Measurements from ENCODE around the gene RAB14. TPM values are rescaled to one million over a fixed set of nuclear protein-coding genes. Genes with fewer than 3 reads are reported as not detected.
A peak's percentile ranks its signal among the peaks of the same experiment; 100 is the strongest.

RAB14 gene
- total and polyA plus RNA-seq, 8 donors: 16.8 to 60.4 (median 34.0) TPM

DNA sequence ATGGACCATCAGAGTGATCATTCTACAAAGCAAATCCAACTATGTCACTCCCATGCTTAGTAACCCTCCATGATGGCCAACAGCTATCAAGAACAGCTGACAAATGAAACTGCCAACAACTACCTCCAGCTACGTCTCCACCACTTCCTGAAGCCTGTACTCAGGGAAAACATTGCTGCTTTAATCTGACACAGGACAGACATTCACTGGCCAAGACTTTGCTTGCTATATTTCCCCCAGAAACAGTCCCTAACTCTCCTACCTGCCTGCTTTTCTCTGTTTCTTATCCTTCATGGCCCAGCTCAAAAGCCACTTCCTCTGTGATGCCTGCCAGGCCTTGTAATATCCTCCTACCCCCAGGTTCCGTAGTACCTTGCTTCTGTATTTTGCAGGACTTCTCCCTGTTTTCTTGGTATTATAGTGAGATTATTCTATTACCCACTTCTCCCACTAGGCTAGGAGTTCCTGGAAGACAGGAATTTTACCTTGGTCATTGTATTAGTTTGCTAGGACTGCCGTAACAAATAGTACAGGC, 14.7 kb upstream of the RAB14 start:
- no peak overlapping the region for H3K27ac ChIP-seq
- TF ChIP-seq POLR2AphosphoS5 (IDR thresholded peaks at IDR 0.05) (no peak), POLR2A (IDR thresholded peaks at IDR 0.05) (no peak)
- no peak overlapping the region for H3K4me3 ChIP-seq
- H3K27me3 ChIP-seq: no peaks in the 10 kb centered on the region
- peaks cover 0 to 4% (median 0%) of the 10 kb centered on the region in 4 donors for H3K36me3 ChIP-seq
- no peaks in the 10 kb centered on the region for H3K9me3 ChIP-seq
- peaks cover 0 to 16% (median 4%) of the 10 kb centered on the region in 4 donors for H3K4me1 ChIP-seq
- intact Hi-C loops (cut with DNase I; ENCODE audit: low total_unique reads): loop anchor here (10.0 kb wide), 1 partner anchor 98 kb away; no protein-coding TSS in a partner anchor
- no peak for DNase-seq
- 77 to 92% (median 85%) methylated on average over 3 of the region's 3 CpGs for WGBS, 5 donors

DNA sequence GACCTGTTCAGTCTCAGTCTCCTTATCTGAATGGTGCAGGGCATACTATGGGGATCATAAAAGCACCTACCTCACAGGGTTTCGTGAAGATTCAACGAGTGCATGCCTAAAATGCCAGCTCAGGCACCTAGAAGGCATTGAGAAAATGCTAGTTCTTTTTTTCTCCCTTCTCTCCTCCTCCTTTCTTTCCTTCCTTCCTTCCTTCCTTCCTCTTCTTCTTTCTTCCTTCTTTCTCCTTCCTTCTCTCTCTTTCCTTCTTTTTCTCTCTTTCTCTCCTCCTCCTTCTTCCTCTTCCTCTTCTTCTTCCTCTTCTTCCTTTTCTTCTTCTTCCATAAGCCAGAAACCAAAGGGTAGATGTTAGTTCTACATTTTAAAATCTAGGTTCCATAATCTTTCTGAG, 12.3 kb upstream of the RAB14 start:
- TF ChIP-seq, protein P1, sequence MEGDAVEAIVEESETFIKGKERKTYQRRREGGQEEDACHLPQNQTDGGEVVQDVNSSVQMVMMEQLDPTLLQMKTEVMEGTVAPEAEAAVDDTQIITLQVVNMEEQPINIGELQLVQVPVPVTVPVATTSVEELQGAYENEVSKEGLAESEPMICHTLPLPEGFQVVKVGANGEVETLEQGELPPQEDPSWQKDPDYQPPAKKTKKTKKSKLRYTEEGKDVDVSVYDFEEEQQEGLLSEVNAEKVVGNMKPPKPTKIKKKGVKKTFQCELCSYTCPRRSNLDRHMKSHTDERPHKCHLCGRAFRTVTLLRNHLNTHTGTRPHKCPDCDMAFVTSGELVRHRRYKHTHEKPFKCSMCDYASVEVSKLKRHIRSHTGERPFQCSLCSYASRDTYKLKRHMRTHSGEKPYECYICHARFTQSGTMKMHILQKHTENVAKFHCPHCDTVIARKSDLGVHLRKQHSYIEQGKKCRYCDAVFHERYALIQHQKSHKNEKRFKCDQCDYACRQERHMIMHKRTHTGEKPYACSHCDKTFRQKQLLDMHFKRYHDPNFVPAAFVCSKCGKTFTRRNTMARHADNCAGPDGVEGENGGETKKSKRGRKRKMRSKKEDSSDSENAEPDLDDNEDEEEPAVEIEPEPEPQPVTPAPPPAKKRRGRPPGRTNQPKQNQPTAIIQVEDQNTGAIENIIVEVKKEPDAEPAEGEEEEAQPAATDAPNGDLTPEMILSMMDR (IDR thresholded peaks at IDR 0.05): no peak
- TF ChIP-seq EP300 (IDR thresholded peaks at IDR 0.05) (no peak), POLR2A (IDR thresholded peaks at IDR 0.05) (no peak), POLR2AphosphoS5 (IDR thresholded peaks at IDR 0.05) (no peak)
- H3K4me3 ChIP-seq: no peak overlapping the region
- H3K27me3 ChIP-seq: no peaks in the 10 kb centered on the region
- peaks cover 0 to 7% (median 1%) of the 10 kb centered on the region in 4 donors for H3K36me3 ChIP-seq
- H3K27ac ChIP-seq: no peak overlapping the region
- no peak for DNase-seq
- intact Hi-C loops (cut with DNase I; ENCODE audit: low total_unique reads): loop anchor here (5.0 to 10.0 kb wide), 3 partner anchors 53 to 178 kb away; partner anchors contain the start of gene GSN
- peaks cover 0 to 10% (median 4%) of the 10 kb centered on the region in 4 donors for H3K4me1 ChIP-seq
- H3K9me3 ChIP-seq: no peaks in the 10 kb centered on the region
- WGBS, 5 donors: 87 to 98% (median 89%) methylated on average over 2 of the region's 2 CpGs

DNA sequence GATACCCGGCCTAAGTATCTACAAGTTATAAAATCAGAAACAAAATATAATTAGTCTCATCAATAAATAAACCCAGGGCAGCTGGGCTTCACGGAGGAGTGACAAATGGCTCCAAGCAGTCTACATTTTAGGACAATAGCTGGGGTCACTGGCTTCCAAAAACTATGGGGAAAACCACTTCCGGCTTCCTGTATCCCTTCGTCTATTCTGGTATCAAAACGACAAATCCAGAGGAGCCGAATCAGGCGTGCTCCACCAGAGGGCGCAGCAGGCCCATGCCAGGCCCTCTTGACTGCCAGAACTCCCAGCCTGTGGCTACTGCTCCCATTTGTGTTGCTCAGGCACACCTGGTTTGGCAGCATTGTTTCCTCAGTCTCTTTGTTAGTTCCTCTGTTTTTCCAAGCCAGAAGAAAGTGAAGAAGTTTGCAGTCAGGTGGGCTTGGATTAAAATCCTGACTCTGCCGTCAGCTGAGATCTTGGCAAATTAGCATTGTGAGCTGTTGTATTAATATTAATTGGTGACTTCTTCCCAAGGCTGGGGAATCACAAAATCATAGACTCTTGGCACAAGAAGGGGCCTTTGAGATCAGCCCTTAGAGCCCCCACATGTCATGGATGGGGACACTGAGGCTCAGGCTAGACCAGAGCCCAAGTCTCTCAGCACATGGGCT, 11.6 kb upstream of the RAB14 start:
- WGBS, 5 donors: 19 to 23% (median 20%) methylated on average over 9 of the region's 9 CpGs
- Histone ChIP-seq H3K27me3 (no peaks in the 10 kb centered on the region), H3K4me1 (peaks cover 0 to 10% (median 4%) of the 10 kb centered on the region in 4 donors), H3K4me3 (no peak overlapping the region), H3K27ac (peak overlapping the region in 4 of 5 donors; percentile 28 to 72 (median 60)), H3K9me3 (no peaks in the 10 kb centered on the region), H3K36me3 (peaks cover 0 to 7% (median 1%) of the 10 kb centered on the region in 4 donors)
- DNase-seq: peak; percentile 93 to 95
- TF ChIP-seq POLR2AphosphoS5 (IDR thresholded peaks at IDR 0.05) (peak in 1 of 3 donors; percentile 85), EP300 (IDR thresholded peaks at IDR 0.05) (no peak), POLR2A (IDR thresholded peaks at IDR 0.05) (no peak)
- TF ChIP-seq, protein P1 (IDR thresholded peaks at IDR 0.05): peak in 5 of 7 experiments; percentile 87 to 93 (median 92)
- intact Hi-C loops (cut with DNase I; ENCODE audit: low total_unique reads): loop anchor here (5.0 to 10.0 kb wide), 3 partner anchors 54 to 179 kb away; partner anchors contain the start of gene GSN

DNA sequence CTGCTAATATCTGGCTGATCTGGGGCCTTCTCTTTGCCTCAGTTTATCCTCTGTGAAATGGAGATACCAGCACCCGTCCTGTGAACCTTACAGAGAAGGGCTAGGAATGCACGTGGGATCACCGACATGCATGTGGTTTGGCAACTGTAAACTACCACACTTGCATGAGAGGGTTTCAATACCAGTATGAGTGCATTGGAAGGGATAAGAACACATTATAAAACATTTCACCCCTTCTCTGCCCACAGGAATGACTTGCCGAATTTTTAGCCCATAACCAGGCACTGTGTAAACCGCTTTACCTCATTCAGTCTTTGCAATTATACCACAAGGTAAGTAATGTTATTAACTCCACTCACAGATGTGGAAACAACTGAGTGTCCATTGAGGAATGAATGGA, 8.9 kb upstream of the RAB14 start:
- Histone ChIP-seq H3K36me3 (peaks cover 0 to 3% (median 1%) of the 10 kb centered on the region in 4 donors), H3K9me3 (no peaks in the 10 kb centered on the region), H3K27ac (no peak overlapping the region), H3K27me3 (no peaks in the 10 kb centered on the region), H3K4me1 (peaks cover 0 to 10% (median 4%) of the 10 kb centered on the region in 4 donors), H3K4me3 (no peak overlapping the region)
- DNase-seq: no peak
- 83 to 93% (median 89%) methylated on average over 5 of the region's 5 CpGs for WGBS, 5 donors
- TF ChIP-seq EP300 (IDR thresholded peaks at IDR 0.05) (no peak), POLR2AphosphoS5 (IDR thresholded peaks at IDR 0.05) (no peak), POLR2A (IDR thresholded peaks at IDR 0.05) (no peak)
- TF ChIP-seq, protein P1 (IDR thresholded peaks at IDR 0.05): no peak
- intact Hi-C loops (cut with DNase I; ENCODE audit: low total_unique reads): loop anchor here (5.0 to 10.0 kb wide), 3 partner anchors 57 to 182 kb away; partner anchors contain the start of gene GSN

Measured in stomach (tissue), 9 donors.